Measurements from ENCODE around the gene PIRT. TPM values are rescaled to one million over a fixed set of nuclear protein-coding genes. Genes with fewer than 3 reads are reported as not detected.

PIRT gene
- total RNA-seq, 2 donors from 2014 or later: not detected

- no peak for ATAC-seq
- DNase-seq: no peak
- intact Hi-C loops (cut with DNase I): no loop called here
These were observed 6.2 kb downstream of the PIRT start for GRCh38 chr17:10831696-10832095.

- intact Hi-C loops (cut with DNase I): no loop called here
- ATAC-seq (no peak), DNase-seq (no peak)
These were observed 9.9 kb downstream of the PIRT start for GRCh38 chr17:10827898-10828552.

GRCh38 chr17:10824874-10825273, 13.0 kb downstream of the PIRT start:
- intact Hi-C loops (cut with DNase I): no loop called here
- no peak for DNase-seq
- no peak for ATAC-seq

- no peak for DNase-seq
- intact Hi-C loops (cut with DNase I): no loop called here
- ATAC-seq: no peak
These were observed 16.1 kb downstream of the PIRT start for GRCh38 chr17:10821770-10822169.

- DNase-seq (no peak), ATAC-seq (no peak)
- intact Hi-C loops (cut with DNase I): no loop called here
These were observed 16.8 kb downstream of the PIRT start for GRCh38 chr17:10821054-10821453.

- intact Hi-C loops (cut with DNase I): no loop called here
- DNase-seq: no peak
- no peak for ATAC-seq
These were observed 22.6 kb downstream of the PIRT start for GRCh38 chr17:10815319-10815718.

- DNase-seq (no peak), ATAC-seq (no peak)
- intact Hi-C loops (cut with DNase I): no loop called here
These were observed 23.8 kb downstream of the PIRT start for GRCh38 chr17:10814075-10814474.

- intact Hi-C loops (cut with DNase I): no loop called here
- DNase-seq: peak; percentile 29
These were observed 25.2 kb downstream of the PIRT start for GRCh38 chr17:10812674-10813073.

GRCh38 chr17:10809605-10810004, 28.3 kb downstream of the PIRT start:
- no peak for ATAC-seq
- DNase-seq: no peak
- intact Hi-C loops (cut with DNase I): no loop called here

More at GRCh38 chr17:10812674-10813073, 25.2 kb downstream of the PIRT start:
- peak in 1 of 2 donors; percentile 45 for ATAC-seq

GRCh38 chr17:10807704-10808128, 30.2 kb downstream of the PIRT start:
- no peak for ATAC-seq
- no peak for DNase-seq
- intact Hi-C loops (cut with DNase I): no loop called here

- ATAC-seq: no peak
- DNase-seq: no peak
- intact Hi-C loops (cut with DNase I): no loop called here
These were observed 31.2 kb downstream of the PIRT start for GRCh38 chr17:10806545-10807262.

GRCh38 chr17:10805911-10806310, 32.0 kb downstream of the PIRT start:
- no peak for ATAC-seq
- intact Hi-C loops (cut with DNase I): no loop called here
- DNase-seq: no peak

GRCh38 chr17:10804546-10804945, 33.3 kb downstream of the PIRT start:
- ATAC-seq (no peak), DNase-seq (no peak)
- intact Hi-C loops (cut with DNase I): no loop called here

- no peak for DNase-seq
- intact Hi-C loops (cut with DNase I): no loop called here
- peak in 1 of 2 donors; percentile 19 for ATAC-seq
These were observed 33.9 kb downstream of the PIRT start, which contains the start of gene TMEM238L for GRCh38 chr17:10803830-10804475. Gene TMEM238L, minus strand, starts transcription at chr17:10804099. Its CDS starts 136 bp downstream, at chr17:10803963.

- DNase-seq: no peak
- intact Hi-C loops (cut with DNase I): no loop called here
- no peak for ATAC-seq
These were observed 34.5 kb downstream of the PIRT start for GRCh38 chr17:10803350-10803749.

GRCh38 chr17:10802496-10803284, 35.2 kb downstream of the PIRT start:
- intact Hi-C loops (cut with DNase I): no loop called here
- DNase-seq (no peak), ATAC-seq (no peak)

- peak in 1 of 2 donors; percentile 25 for ATAC-seq
- intact Hi-C loops (cut with DNase I): no loop called here
These were observed 38.5 kb downstream of the PIRT start for GRCh38 chr17:10799407-10799806.

GRCh38 chr17:10798910-10799309, 39.0 kb downstream of the PIRT start:
- intact Hi-C loops (cut with DNase I): no loop called here
- no peak for ATAC-seq
- DNase-seq: no peak

More at GRCh38 chr17:10799407-10799806, 38.5 kb downstream of the PIRT start:
- DNase-seq: no peak

- intact Hi-C loops (cut with DNase I): no loop called here
- peak; percentile 46 to 72 for ATAC-seq
- DNase-seq: no peak
These were observed 39.5 kb downstream of the PIRT start for GRCh38 chr17:10798332-10798749.
